ENCODE data around the gene PTPN3.
"Not testable (repeated sequence)": the region's sequence is repeated elsewhere in the genome, so short reads cannot be mapped to it uniquely, and the experiment has no call there.

Gene PTPN3

DNA sequence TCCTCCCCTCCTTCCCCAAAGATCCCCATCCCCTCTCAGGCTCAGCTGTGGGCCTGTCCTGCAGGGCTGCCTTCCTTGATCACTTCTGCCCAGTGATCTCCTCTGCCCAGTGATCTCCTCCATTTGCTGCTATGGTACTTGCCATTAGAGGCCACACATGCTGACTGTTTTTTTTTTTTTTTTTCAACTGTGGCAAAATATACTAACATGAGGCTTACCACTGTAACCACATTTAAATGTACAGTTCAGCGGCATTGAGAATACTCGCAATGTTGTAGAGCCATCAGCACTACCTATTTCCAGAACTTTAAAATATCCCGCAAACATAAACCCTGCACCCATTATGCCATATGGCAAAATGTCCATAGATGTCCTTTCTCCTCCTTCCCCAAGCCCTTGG, 115.5 kb downstream of the PTPN3 start:
- no peak for DNase-seq

- DNase-seq, result no peak
Observed at GRCh38 chr9:109382182-109382581, 115.9 kb downstream of the PTPN3 start.

GRCh38 chr9:109381011-109381729, 116.9 kb downstream of the PTPN3 start:
- no peak for DNase-seq

DNA sequence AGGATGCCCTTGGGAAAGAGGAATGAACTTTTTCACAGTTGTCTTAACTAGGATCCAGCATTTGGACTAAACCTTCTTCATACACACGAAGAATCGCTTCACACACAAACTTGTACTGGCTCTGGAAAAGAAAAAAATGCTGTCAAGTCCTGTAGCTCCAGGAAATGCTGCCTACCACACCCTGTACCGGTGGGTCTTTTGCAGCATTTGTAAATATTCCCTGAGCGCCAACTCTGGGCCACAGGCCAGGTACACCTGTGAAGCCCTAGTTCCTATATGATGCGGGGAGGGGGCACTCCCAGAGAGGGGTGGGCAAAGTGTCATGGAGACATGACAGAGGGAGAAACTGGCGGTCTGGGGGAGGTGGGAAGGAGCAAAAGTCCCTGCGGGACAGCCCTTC, 118.6 kb downstream of the PTPN3 start:
- no peak for DNase-seq

DNA sequence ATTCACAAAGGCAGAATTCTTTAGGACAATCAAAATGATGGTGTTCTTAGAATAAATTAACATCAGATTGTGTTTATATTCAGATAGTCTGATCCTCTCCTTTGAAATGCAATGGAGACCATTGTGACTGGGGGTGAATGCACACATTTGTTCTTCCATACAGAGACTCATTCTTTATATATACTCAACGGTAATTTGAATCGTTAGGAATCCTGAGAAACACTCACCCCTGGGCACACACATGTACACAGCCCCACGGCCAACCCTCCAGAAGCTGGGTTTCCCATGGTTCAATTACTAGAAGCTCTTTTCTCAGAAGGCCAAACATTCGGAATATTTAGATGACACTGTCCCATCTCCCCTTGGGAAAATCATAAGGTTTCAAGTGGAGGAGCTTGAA, 119.8 kb downstream of the PTPN3 start:
- no peak for DNase-seq

DNA sequence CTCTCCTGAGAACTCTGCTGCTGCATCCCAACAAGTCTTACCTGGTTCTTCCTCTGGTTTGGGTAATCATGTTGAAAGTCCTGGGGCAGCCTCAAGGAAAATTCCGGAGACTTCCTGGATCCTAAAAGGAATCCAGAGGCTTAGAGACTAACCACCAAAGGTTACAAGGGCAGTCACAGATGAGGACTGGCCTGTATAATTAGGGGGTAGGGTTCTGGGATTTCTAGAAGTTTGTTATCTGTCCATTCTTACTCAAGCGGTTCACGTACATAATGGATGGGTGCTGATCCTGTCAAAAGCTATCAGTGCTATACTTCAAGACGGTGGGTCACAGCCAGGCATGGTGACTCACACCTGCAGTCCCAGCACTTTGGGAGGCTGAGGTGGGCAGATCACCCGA, 125.9 kb downstream of the PTPN3 start:
- DNase-seq, result no peak

GRCh38 chr9:109371374-109371773, 126.7 kb downstream of the PTPN3 start:
- no peak for DNase-seq

DNA sequence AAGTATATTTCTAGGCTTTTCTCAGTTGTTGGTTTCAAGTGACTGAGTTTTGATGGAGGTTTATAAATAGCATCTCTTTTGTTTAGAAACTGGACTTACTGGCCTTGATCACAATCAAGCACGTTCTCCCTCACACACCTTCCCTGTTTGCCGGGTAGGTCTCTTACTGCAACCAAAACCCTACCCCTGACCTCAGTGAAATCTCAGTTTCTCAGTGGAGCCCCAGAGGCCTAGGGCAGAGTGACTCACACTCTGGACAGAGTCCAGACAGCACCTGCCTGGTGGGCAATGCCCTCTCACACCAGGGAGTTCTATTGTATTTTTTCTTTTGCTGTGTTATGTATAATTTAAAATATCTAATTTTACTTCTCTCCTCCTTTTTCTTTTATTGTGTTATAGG, 128.8 kb downstream of the PTPN3 start:
- no peak for DNase-seq

DNA sequence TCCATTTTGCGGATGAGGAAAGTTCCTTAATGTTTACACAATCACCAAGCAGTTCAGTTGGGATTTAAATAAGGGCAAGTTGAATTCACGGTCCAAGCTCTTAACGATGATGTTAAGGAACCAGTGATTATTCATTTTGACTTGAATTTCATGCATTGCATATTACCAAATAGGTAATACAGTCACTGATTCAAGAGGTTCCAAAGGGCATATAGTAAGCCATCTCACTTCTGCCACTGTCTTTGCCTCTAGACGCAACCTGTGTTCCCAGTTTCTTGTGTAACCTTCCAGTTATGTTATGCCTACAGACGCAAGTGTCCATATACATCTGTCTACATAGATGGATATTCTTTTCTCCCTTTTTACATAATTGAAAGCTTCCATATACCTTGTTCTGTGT, 137.3 kb downstream of the PTPN3 start:
- DNase-seq, result no peak

DNA sequence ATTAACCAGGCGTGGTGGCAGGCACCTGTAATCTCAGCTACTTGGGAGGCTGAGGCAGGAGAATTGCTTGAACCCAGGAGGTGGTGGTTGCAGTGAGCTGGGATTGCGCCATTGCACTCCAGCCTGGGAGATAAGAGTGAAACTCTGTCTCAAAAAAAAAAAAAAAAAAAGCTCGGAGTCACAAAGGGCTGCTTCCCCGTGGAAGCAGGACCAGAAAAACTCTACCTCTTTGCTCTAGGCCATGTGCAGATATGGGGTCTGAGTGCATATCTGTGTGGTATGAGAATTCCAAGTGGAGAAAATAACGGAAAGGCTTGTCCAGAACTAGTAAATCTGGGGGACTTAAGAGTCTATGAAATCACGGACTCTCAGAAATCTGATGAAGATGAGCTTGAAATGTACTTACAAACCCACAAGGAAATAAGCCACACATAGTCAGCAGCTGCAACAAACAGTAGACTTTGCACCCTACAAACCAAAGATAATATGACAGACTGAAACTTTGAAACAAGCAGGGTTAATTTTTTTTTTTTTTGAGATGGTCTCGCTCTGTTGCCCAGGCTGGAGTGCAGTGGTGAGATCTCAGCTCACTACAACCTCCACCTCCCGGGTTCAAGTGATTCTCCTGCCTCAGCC, 139.0 kb downstream of the PTPN3 start:
- not testable (repeated sequence) for DNase-seq

DNA sequence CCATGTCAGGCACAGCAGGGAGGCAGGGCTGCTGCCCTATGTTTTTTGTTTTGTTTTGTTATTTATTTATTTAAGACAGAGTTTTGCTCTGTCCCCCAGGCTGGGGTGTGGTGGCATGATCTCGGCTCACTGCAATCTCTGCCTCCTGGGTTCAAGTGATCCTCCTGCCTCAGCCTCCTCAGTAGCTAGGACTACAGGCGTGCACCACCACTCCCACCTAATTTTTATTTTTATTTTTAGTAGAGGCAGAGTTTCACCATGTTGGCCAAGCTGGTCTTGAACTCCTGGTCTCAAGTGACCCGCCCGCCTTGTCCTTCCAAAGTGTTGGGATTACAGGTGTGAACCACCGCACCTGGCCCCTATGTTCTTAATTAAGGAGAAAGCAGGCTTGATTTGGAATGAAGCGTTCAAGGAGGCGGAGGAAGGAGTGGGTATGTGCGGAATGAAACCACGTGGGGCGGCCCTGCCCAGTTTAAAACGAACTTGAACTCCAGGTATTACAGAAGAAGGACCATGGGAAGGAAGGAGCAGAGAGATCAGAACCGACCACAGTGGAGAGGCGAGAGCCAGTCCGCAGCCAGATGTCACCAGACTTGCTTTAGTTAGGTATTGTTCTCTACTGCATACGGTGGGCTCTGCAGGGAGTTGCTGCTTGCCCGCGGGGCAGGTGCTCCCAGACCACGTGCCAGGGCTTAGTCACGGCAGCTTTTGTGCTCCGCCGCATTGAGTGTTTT, 142.4 kb downstream of the PTPN3 start:
- no peak for DNase-seq

GRCh38 chr9:109354190-109354589, 143.9 kb downstream of the PTPN3 start:
- no peak for DNase-seq

- DNase-seq, result no peak
Observed at GRCh38 chr9:109351032-109351431, 147.1 kb downstream of the PTPN3 start.

DNA sequence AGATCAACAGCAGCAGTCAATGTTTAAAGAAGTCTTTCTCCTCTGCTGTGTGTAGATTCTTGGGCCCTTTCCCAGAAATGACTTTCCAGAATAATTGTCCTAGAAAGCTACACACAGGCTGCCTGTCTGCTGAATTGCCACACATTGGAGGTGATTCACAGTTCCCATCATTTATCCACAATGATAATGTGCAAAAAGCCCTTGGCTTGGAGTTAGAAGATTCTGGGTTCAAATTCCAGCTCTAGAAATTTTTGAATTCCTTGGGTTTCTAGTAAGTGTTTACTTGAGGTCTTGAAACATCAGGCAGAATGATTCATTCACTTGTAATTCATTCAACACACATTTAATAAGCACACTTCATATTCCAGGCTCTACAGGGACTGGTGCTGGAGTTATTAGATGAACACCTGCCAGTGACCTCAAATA, 148.7 kb downstream of the PTPN3 start:
- no peak for DNase-seq

GRCh38 chr9:109346904-109347303, 151.2 kb downstream of the PTPN3 start:
- DNase-seq, result no peak

DNA sequence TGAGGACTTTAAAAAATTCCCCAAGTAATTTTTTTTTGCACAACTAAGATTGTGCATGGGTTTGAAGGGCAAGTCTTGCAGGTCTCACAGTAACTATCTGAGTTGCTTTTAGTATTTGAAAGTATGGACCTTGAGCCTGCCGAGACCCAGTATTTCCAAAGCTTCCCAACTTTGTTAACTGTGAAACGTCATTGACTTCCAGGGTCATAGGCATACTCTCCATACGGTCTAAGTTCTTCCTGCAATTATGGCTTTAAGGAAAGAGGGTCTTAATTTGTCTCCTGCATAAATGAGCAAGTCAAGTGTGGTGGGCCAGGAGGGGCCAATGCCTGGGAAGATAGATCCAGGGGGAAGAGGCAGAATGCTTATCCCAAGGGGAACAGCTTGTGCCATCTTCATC, 153.2 kb downstream of the PTPN3 start:
- no peak for DNase-seq

DNA sequence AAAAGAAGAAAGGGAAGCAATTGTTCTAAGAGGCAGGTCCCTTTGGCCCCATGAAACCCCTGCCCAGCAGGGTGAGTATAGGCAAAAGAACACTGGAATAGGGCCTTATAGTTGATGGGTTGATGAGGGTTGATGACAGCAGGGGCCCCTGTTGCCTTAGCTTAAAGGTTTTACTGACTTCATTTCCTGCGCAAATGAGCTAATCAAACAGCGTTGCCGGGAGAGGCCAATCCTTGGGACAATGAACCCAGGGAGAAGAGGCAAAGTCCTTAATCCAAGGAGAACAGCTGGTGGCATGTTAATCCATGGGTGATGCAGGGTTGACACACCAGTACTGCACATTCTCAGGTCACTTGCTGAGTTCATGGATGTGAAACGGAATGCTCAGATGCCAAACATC, 155.2 kb downstream of the PTPN3 start:
- no peak for DNase-seq

GRCh38 chr9:109341561-109341960, 156.5 kb downstream of the PTPN3 start:
- no peak for DNase-seq

DNA sequence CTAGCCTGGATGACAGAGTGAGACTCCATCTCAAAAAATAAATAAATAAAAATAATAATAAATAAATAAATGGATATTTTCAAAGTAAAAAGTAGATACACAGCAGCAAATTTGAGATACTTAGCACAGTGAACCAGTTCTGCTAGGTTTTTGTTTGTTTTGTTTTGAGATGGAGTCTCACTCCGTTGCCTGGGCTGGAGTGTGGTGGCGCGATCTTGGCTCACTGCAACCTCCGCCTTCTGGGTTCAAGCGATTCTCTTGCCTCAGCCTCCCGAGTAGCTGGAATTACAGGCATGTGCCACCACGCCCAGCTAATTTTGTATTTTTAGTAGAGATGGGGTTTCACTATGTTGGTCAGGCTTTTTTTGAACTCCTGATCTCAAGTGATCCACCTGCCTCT, 157.1 kb downstream of the PTPN3 start:
- not testable (repeated sequence) for DNase-seq

DNA sequence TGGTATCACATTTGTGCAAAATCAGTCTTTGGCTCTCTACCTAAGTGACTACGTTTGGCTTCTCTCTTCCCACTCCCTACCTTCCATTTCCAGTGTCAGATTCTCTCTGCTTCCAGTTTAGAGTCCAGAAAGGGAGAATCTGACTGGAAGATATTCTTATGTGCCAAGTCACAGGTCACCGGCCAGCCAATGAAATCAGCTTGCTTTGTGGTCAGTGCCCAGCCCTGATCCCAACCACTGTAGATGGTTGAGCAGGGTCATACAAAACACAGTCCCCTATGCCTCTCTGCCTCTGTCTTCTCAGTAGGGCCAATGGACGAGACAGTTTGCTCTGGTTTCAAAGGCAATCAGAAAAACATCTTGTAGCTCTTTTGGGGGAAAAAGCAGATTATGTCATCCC, 161.7 kb downstream of the PTPN3 start:
- no peak for DNase-seq

- no peak for DNase-seq
Observed at GRCh38 chr9:109335929-109336328, 162.2 kb downstream of the PTPN3 start.

GRCh38 chr9:109335121-109335520, 163.0 kb downstream of the PTPN3 start:
- no peak for DNase-seq

GRCh38 chr9:109331353-109331752, 166.8 kb downstream of the PTPN3 start:
- no peak for DNase-seq

- no peak for DNase-seq
Observed at GRCh38 chr9:109329638-109330258, 168.4 kb downstream of the PTPN3 start.

Data from suppressor macrophage treated with lipopolysaccharide for 4 hours (primary cell).